WTC11 (cell line): Measurements from ENCODE around the gene NR1D1. TPM values are rescaled to one million over a fixed set of nuclear protein-coding genes. Genes with fewer than 3 reads are reported as not detected.

Experiments
- ATAC-seq: fragments of 200-7000 bp; cut with Tn5 transposase; 2 replicates; pipeline ENCODE4 v1.10.0; 2021; ENCODE audit warnings: mild to moderate bottlenecking, moderate library complexity
- CTCF ChIA-PET: fragments of 300-600 bp; sonication (Branson Sonifier 250); formaldehyde crosslinking; loops from one replicate; lab custom pipeline; 2021; ENCODE audit warnings: antibody characterized with exemption; lab: Charles Lee
- POLR2A ChIA-PET: fragments of 350-600 bp; sonication (Branson Sonifier 250); formaldehyde crosslinking; loops from one replicate; lab custom pipeline; 2021; ENCODE audit warnings: antibody characterized with exemption; lab: Charles Lee
- DNase-seq: peaks from one replicate; pipeline ENCODE4 v3.0.0; 2021; ENCODE audit warnings: low spot score
- H3K27ac Mint-ChIP-seq: 2 replicates; pipeline ENCODE4 v1.8.0; 2021; ENCODE audit warnings: mixed read lengths
- H3K27me3 Mint-ChIP-seq: 2 replicates; pipeline ENCODE4 v1.8.0; 2021; ENCODE audit warnings: low read depth, mild to moderate bottlenecking, moderate library complexity, mixed read lengths
- H3K36me3 Mint-ChIP-seq: 2 replicates; pipeline ENCODE4 v1.8.0; 2021; ENCODE audit warnings: mixed read lengths
- H3K4me1 Mint-ChIP-seq: 2 replicates; pipeline ENCODE4 v1.8.0; 2022; ENCODE audit warnings: mixed read lengths
- H3K4me3 Mint-ChIP-seq: 2 replicates; pipeline ENCODE4 v1.8.0; 2021; ENCODE audit warnings: mild to moderate bottlenecking, moderate library complexity, mixed read lengths
- H3K9me3 Mint-ChIP-seq: 2 replicates; pipeline ENCODE4 v1.8.0; 2021; ENCODE audit warnings: mixed read lengths
- AFF4 ChIP-seq: sonication (generic); formaldehyde crosslinking; IDR thresholded peaks from 2 replicates; pipeline ENCODE4 v1.8.1; 2023; ENCODE audit warnings: mild to moderate bottlenecking, missing genetic modification reagents, borderline replicate concordance
- ATF3 ChIP-seq: sonication (generic); formaldehyde crosslinking; conservative IDR thresholded peaks from 2 replicates; pipeline ENCODE4 v1.8.1; 2022; ENCODE audit warnings: mild to moderate bottlenecking, missing genetic modification reagents
- GRHL2 ChIP-seq: fragments of 250-450 bp; sonication (Bioruptor Pico); IDR thresholded peaks from 2 replicates; pipeline ENCODE4 v1.8.0; 2022; ENCODE audit warnings: mild to moderate bottlenecking, moderate library complexity; ENCODE audit not compliant: insufficient replicate concordance, severe bottlenecking
- IRF1 ChIP-seq: sonication (generic); formaldehyde crosslinking; IDR thresholded peaks from 2 replicates; pipeline ENCODE4 v1.8.0; 2023; ENCODE audit warnings: missing genetic modification reagents
- JAZF1 ChIP-seq: fragments of 250-450 bp; sonication (Bioruptor Pico); IDR thresholded peaks from 2 replicates; pipeline ENCODE4 v1.9.0; 2021; ENCODE audit warnings: moderate library complexity, mild to moderate bottlenecking, inconsistent platforms
- MXD4 ChIP-seq: fragments of 250-450 bp; sonication (Bioruptor Pico); IDR thresholded peaks from 2 replicates; pipeline ENCODE4 v1.8.0; 2021; ENCODE audit warnings: mild to moderate bottlenecking, moderate library complexity, borderline replicate concordance
- RORB ChIP-seq: fragments of 250-450 bp; sonication (Bioruptor Pico); IDR thresholded peaks from 2 replicates; pipeline ENCODE4 v1.9.0; 2021; ENCODE audit warnings: mild to moderate bottlenecking
- SOX15 ChIP-seq: fragments of 250-450 bp; sonication (Bioruptor Pico); IDR thresholded peaks from 2 replicates; pipeline ENCODE4 v1.9.0; 2021; ENCODE audit warnings: mild to moderate bottlenecking
- TCF7 ChIP-seq: sonication (generic); formaldehyde crosslinking; IDR thresholded peaks from 2 replicates; pipeline ENCODE4 v1.8.0; 2022; ENCODE audit warnings: mild to moderate bottlenecking, low read depth, missing genetic modification reagents, moderate library complexity
- ZNF263 ChIP-seq: sonication (generic); formaldehyde crosslinking; IDR thresholded peaks from 2 replicates; pipeline ENCODE4 v1.8.1; 2022; ENCODE audit warnings: low read depth, mild to moderate bottlenecking, moderate library complexity, missing genetic modification reagents
- ZNF396 ChIP-seq: fragments of 250-450 bp; sonication (Bioruptor Pico); IDR thresholded peaks from 2 replicates; pipeline ENCODE4 v1.8.0; 2021; ENCODE audit warnings: mild to moderate bottlenecking, moderate library complexity, borderline replicate concordance
- ZNF416 ChIP-seq: fragments of 250-450 bp; sonication (Bioruptor Pico); IDR thresholded peaks from 2 replicates; pipeline ENCODE4 v1.9.0; 2021; ENCODE audit warnings: mild to moderate bottlenecking, inconsistent platforms
- ZNF423 ChIP-seq: fragments of 250-450 bp; sonication (Bioruptor Pico); IDR thresholded peaks from 2 replicates; pipeline ENCODE4 v2.1.2; 2022; ENCODE audit warnings: mild to moderate bottlenecking, moderate library complexity
- total RNA-seq: library from RNA; stranded (reverse); gene quantifications from 3 replicates; pipeline ENCODE4 v1.2.3, GENCODE V29; 2021
- TF ChIP-seq, protein P1 (sequence below): sonication (generic); formaldehyde crosslinking; IDR thresholded peaks from 2 replicates; pipeline ENCODE4 v1.8.0; 2022; ENCODE audit warnings: mild to moderate bottlenecking, missing genetic modification reagents
- TF ChIP-seq, protein P2 (sequence below): sonication (generic); formaldehyde crosslinking; IDR thresholded peaks from 2 replicates; pipeline ENCODE4 v1.8.1; 2023; ENCODE audit warnings: mild to moderate bottlenecking, moderate library complexity, missing genetic modification reagents
- TF ChIP-seq, protein P3 (sequence below): sonication (generic); formaldehyde crosslinking; IDR thresholded peaks from 2 replicates; pipeline ENCODE4 v1.8.1; 2022; ENCODE audit warnings: missing genetic modification reagents, borderline replicate concordance

The NR1D1 gene
- total RNA-seq, 1 experiment from 2014 or later = 5.6 TPM

GRCh38 chr17:40095351-40095943 is 4.9 kb downstream of the NR1D1 start (continued):
- TF ChIP-seq ZNF396 (CRISPR knock-in tag) = no peak

DNA sequence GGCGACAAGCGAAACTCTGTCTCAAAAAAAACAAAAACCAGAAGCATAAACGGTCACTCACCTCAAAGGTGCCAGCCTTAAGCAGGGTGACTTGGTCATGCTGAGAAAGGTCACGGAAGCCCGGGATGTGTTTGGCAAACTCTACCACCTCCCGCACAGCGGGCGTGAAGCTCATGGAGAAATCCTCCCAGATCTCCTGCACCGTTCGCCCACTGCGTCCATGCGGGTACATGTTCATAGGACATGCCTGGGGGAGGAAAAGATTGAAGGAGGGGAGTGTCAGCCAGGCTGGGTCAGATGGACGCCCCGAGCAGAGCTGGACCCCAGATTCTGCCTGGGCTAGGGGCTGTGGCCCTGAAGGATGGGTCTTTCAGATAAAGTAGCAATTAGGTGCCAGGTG is 5.5 kb downstream of the NR1D1 start:
- ChIA-PET CTCF (interaction anchor here (0.8 to 3.3 kb wide), 3 partner anchors 9 to 20 kb away, joined by 3 to 15 read pairs (median 11); no protein-coding TSS in a partner anchor), POLR2A (no interaction called here)
- H3K36me3 Mint-ChIP-seq = peaks cover 29% of the 10 kb centered on the region

More for the DNA sequence above, 5.5 kb downstream of the NR1D1 start:
- TF ChIP-seq, protein P1, sequence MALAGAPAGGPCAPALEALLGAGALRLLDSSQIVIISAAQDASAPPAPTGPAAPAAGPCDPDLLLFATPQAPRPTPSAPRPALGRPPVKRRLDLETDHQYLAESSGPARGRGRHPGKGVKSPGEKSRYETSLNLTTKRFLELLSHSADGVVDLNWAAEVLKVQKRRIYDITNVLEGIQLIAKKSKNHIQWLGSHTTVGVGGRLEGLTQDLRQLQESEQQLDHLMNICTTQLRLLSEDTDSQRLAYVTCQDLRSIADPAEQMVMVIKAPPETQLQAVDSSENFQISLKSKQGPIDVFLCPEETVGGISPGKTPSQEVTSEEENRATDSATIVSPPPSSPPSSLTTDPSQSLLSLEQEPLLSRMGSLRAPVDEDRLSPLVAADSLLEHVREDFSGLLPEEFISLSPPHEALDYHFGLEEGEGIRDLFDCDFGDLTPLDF (CRISPR knock-in tag) = no peak
- TF ChIP-seq, protein P2, sequence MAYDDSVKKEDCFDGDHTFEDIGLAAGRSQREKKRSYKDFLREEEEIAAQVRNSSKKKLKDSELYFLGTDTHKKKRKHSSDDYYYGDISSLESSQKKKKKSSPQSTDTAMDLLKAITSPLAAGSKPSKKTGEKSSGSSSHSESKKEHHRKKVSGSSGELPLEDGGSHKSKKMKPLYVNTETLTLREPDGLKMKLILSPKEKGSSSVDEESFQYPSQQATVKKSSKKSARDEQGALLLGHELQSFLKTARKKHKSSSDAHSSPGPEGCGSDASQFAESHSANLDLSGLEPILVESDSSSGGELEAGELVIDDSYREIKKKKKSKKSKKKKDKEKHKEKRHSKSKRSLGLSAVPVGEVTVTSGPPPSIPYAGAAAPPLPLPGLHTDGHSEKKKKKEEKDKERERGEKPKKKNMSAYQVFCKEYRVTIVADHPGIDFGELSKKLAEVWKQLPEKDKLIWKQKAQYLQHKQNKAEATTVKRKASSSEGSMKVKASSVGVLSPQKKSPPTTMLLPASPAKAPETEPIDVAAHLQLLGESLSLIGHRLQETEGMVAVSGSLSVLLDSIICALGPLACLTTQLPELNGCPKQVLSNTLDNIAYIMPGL = no peak
- no peak for TF ChIP-seq ATF3 (CRISPR knock-in tag)
- TF ChIP-seq IRF1 (CRISPR knock-in tag) = no peak
- no peak for TF ChIP-seq ZNF416 (CRISPR knock-in tag)
- no peak for TF ChIP-seq AFF4 (CRISPR knock-in tag)
- no peak for TF ChIP-seq ZNF263 (CRISPR knock-in tag)
- TF ChIP-seq ZNF423 (CRISPR knock-in tag) = no peak
- TF ChIP-seq MXD4 (CRISPR knock-in tag) = no peak
- no peak for TF ChIP-seq JAZF1 (CRISPR knock-in tag)
- no peak for TF ChIP-seq TCF7 (CRISPR knock-in tag)
- TF ChIP-seq, protein P3, sequence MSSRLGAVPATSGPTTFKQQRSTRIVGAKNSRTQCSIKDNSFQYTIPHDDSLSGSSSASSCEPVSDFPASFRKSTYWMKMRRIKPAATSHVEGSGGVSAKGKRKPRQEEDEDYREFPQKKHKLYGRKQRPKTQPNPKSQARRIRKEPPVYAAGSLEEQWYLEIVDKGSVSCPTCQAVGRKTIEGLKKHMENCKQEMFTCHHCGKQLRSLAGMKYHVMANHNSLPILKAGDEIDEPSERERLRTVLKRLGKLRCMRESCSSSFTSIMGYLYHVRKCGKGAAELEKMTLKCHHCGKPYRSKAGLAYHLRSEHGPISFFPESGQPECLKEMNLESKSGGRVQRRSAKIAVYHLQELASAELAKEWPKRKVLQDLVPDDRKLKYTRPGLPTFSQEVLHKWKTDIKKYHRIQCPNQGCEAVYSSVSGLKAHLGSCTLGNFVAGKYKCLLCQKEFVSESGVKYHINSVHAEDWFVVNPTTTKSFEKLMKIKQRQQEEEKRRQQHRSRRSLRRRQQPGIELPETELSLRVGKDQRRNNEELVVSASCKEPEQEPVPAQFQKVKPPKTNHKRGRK (CRISPR knock-in tag) = no peak
- TF ChIP-seq SOX15 (CRISPR knock-in tag) = no peak
- no peak for TF ChIP-seq RORB (CRISPR knock-in tag)
- no peak for TF ChIP-seq GRHL2 (CRISPR knock-in tag)
- ATAC-seq = no peak
- H3K9me3 Mint-ChIP-seq = no peaks in the 10 kb centered on the region
- H3K4me3 Mint-ChIP-seq = no peak overlapping the region
- peaks cover 16% of the 10 kb centered on the region for H3K27me3 Mint-ChIP-seq
- no peak for DNase-seq
- peaks cover 34% of the 10 kb centered on the region for H3K4me1 Mint-ChIP-seq
- H3K27ac Mint-ChIP-seq = no peak overlapping the region
